H9 (cell line): ENCODE results near the gene RPL38. TPM values are rescaled to one million over a fixed set of nuclear protein-coding genes. Genes with fewer than 3 reads are reported as not detected.

ENCODE experiments used
- DNase-seq: peaks from one replicate; pipeline ENCODE4 v3.0.0-alpha.2; 2017
- H2AFZ ChIP-seq: one replicate; pipeline ENCODE4 v1.6.1; 2013; ENCODE audit warnings: mild to moderate bottlenecking, low read length, control low read depth, moderate library complexity
- H2AK5ac ChIP-seq: 2 replicates; pipeline ENCODE4 v1.6.1; 2013; ENCODE audit warnings: low read length, control low read depth, mixed read lengths; ENCODE audit not compliant: insufficient read length
- H2BK120ac ChIP-seq: one replicate; pipeline ENCODE4 v1.6.1; 2013; ENCODE audit warnings: low read depth, mild to moderate bottlenecking, low read length, control low read depth, inconsistent platforms; ENCODE audit not compliant: poor library complexity, severe bottlenecking
- H2BK12ac ChIP-seq: 2 replicates; pipeline ENCODE4 v1.6.1; 2013; ENCODE audit warnings: low read length, control low read depth, mixed read lengths, low read depth; ENCODE audit not compliant: insufficient read length
- H2BK15ac ChIP-seq: 2 replicates; pipeline ENCODE4 v1.6.1; 2013; ENCODE audit warnings: low read depth, low read length, control low read depth
- H2BK20ac ChIP-seq: one replicate; pipeline ENCODE4 v1.6.1; 2013; ENCODE audit warnings: low read depth, mild to moderate bottlenecking, low read length, control low read depth, inconsistent platforms; ENCODE audit not compliant: poor library complexity, severe bottlenecking
- H2BK5ac ChIP-seq: 2 replicates; pipeline ENCODE4 v1.6.1; 2013; ENCODE audit warnings: low read length, control low read depth, mixed read lengths; ENCODE audit not compliant: insufficient read length
- H3K14ac ChIP-seq: 2 replicates; pipeline ENCODE4 v1.6.1; 2013; ENCODE audit warnings: low read length, control low read depth; ENCODE audit not compliant: insufficient read depth
- H3K18ac ChIP-seq: 2 replicates; pipeline ENCODE4 v1.6.1; 2013; ENCODE audit warnings: low read depth, mild to moderate bottlenecking, mixed read lengths, low read length, control low read depth; ENCODE audit not compliant: insufficient read length
- H3K23ac ChIP-seq: 2 replicates; pipeline ENCODE4 v1.6.1; 2013; ENCODE audit warnings: low read length, control low read depth, mixed read lengths, low read depth; ENCODE audit not compliant: insufficient read length
- H3K23me2 ChIP-seq: 2 replicates; pipeline ENCODE4 v1.6.1; 2013; ENCODE audit warnings: low read depth, mild to moderate bottlenecking, mixed read lengths, low read length, control low read depth; ENCODE audit not compliant: insufficient read length, poor library complexity, severe bottlenecking
- H3K27ac ChIP-seq: 2 replicates; pipeline ENCODE4 v1.5.1; 2013; ENCODE audit warnings: low read length, control low read depth, mixed read lengths, low read depth; ENCODE audit not compliant: insufficient read length
- H3K27me3 ChIP-seq: 2 replicates; pipeline ENCODE4 v1.6.1; 2013; ENCODE audit warnings: low read length, control low read depth, inconsistent platforms; ENCODE audit not compliant: insufficient read depth
- H3K4ac ChIP-seq: 2 replicates; pipeline ENCODE4 v1.6.1; 2013; ENCODE audit warnings: low read depth, mild to moderate bottlenecking, control low read depth, inconsistent platforms, low read length, moderate library complexity
- H3K4me1 ChIP-seq: 2 replicates; pipeline ENCODE4 v1.6.1; 2013; ENCODE audit warnings: low read length, control low read depth, inconsistent platforms; ENCODE audit not compliant: insufficient read depth
- H3K4me2 ChIP-seq: 2 replicates; pipeline ENCODE4 v1.6.1; 2013; ENCODE audit warnings: low read length, control low read depth, mixed read lengths; ENCODE audit not compliant: insufficient read length, insufficient read depth
- H3K56ac ChIP-seq: 2 replicates; pipeline ENCODE4 v1.6.1; 2013; ENCODE audit warnings: low read depth, mild to moderate bottlenecking, mixed read lengths, low read length, control low read depth; ENCODE audit not compliant: insufficient read length
- H3K79me1 ChIP-seq: 2 replicates; pipeline ENCODE4 v1.6.1; 2013; ENCODE audit warnings: low read depth, mild to moderate bottlenecking, moderate library complexity, low read length, control low read depth, inconsistent platforms; ENCODE audit not compliant: insufficient read depth, poor library complexity, severe bottlenecking
- H3K79me2 ChIP-seq: 2 replicates; pipeline ENCODE4 v1.6.1; 2013; ENCODE audit warnings: low read length, control low read depth, inconsistent platforms; ENCODE audit not compliant: insufficient read depth
- H3K9ac ChIP-seq: 2 replicates; pipeline ENCODE4 v1.6.1; 2013; ENCODE audit warnings: low read length, control low read depth, mixed read lengths; ENCODE audit not compliant: insufficient read length; ENCODE audit errors: extremely low read depth
- H3K9me3 ChIP-seq: one replicate; pipeline ENCODE4 v1.6.1; 2013; ENCODE audit warnings: low read depth, low read length, inconsistent platforms; ENCODE audit not compliant: control insufficient read depth
- H3T11ph ChIP-seq: one replicate; pipeline ENCODE4 v1.6.1; 2013; ENCODE audit warnings: mild to moderate bottlenecking, low read length, control low read depth, inconsistent platforms
- H4K20me1 ChIP-seq: one replicate; pipeline ENCODE4 v1.6.1; 2013; ENCODE audit not compliant: control insufficient read depth, insufficient read length, insufficient read depth
- H4K5ac ChIP-seq: 2 replicates; pipeline ENCODE4 v1.6.1; 2013; ENCODE audit warnings: low read depth, mild to moderate bottlenecking, mixed read lengths, low read length, control low read depth; ENCODE audit not compliant: insufficient read length
- H4K8ac ChIP-seq: replicated peaks from 2 replicates; pipeline ENCODE4 v1.6.1; 2013; ENCODE audit warnings: low read length, control low read depth, mixed read lengths, low read depth; ENCODE audit not compliant: insufficient read length
- H4K91ac ChIP-seq: 2 replicates; pipeline ENCODE4 v1.6.1; 2013; ENCODE audit warnings: low read depth, mild to moderate bottlenecking, moderate library complexity, mixed read lengths, low read length, control low read depth; ENCODE audit not compliant: insufficient read length
- H3K27ac Mint-ChIP-seq, 3 experiments: 2 replicates in 2 of 3; 3 replicates in 1 of 3; pipeline ENCODE4 v1.8.0; 2020 to 2021; ENCODE audit warnings: mixed read lengths in 3 of 3, mild to moderate bottlenecking in 1 of 3, moderate library complexity in 1 of 3
- H3K27me3 Mint-ChIP-seq: 2 replicates; pipeline ENCODE4 v1.8.0; 2021; ENCODE audit warnings: low read depth, mild to moderate bottlenecking, moderate library complexity, mixed read lengths
- H3K36me3 Mint-ChIP-seq, 3 experiments: 2 replicates in 2 of 3; 3 replicates in 1 of 3; pipeline ENCODE4 v1.8.0; 2020 to 2021; ENCODE audit warnings: low read depth in 3 of 3, mixed read lengths in 3 of 3; ENCODE audit not compliant: insufficient read depth in 1 of 3
- H3K4me1 Mint-ChIP-seq, 2 experiments: 2 replicates each; pipeline ENCODE4 v1.8.0; 2020; ENCODE audit warnings: mixed read lengths in 2 of 2
- H3K4me3 Mint-ChIP-seq, 2 experiments: 2 replicates in 1 of 2; 3 replicates in 1 of 2; pipeline ENCODE4 v1.8.0; 2020 to 2021; ENCODE audit warnings: mild to moderate bottlenecking in 2 of 2, mixed read lengths in 2 of 2, moderate library complexity in 1 of 2
- H3K9me3 Mint-ChIP-seq, 2 experiments: 2 replicates in 1 of 2; 3 replicates in 1 of 2; pipeline ENCODE4 v1.8.0; 2020; ENCODE audit warnings: mild to moderate bottlenecking in 2 of 2, mixed read lengths in 2 of 2, moderate library complexity in 1 of 2
- WGBS: extraction: QIAGEN DNeasy Blood & Tissue Kit; methylation state at CpG from one replicate; pipeline ENCODE4 v1.1.7; 2013; ENCODE audit warnings: missing lambda C conversion rate, low lambda C conversion rate, mixed read lengths; ENCODE audit not compliant: insufficient read length; ENCODE audit errors: extremely low coverage; 5-methylcytosine and 5-hydroxymethylcytosine counted together
- long read RNA-seq: library from polyadenylated mRNA; unstranded; transcript quantifications from one replicate; pipeline ENCODE4 v2.0.0, GENCODE V29; 2020
- total RNA-seq: library from RNA; stranded (reverse); gene quantifications from 2 replicates; pipeline ENCODE4 v1.2.1, GENCODE V29; 2021
- TF ChIP-seq, protein P1 (sequence below): fragments of 200-600 bp; sonication (generic); conservative IDR thresholded peaks from 3 replicates; pipeline ENCODE4 v1.8.0; 2021; ENCODE audit warnings: antibody characterized with exemption, mild to moderate bottlenecking

The RPL38 gene
- total RNA-seq, result 1,354 and 1,358 TPM in 2 replicates
- long read RNA-seq, transcript RPL38-202 (5 exons, 431 nt), result minor isoform, 26 of 220 reads
- long read RNA-seq, transcript RPL38-201 (5 exons, 1,170 nt), result major isoform, 179 of 220 reads
- long read RNA-seq, partial matches to known transcripts, result 1 of 220 reads
- long read RNA-seq, other reads (novel, unspliced or antisense), result 10 of 220 reads

DNA sequence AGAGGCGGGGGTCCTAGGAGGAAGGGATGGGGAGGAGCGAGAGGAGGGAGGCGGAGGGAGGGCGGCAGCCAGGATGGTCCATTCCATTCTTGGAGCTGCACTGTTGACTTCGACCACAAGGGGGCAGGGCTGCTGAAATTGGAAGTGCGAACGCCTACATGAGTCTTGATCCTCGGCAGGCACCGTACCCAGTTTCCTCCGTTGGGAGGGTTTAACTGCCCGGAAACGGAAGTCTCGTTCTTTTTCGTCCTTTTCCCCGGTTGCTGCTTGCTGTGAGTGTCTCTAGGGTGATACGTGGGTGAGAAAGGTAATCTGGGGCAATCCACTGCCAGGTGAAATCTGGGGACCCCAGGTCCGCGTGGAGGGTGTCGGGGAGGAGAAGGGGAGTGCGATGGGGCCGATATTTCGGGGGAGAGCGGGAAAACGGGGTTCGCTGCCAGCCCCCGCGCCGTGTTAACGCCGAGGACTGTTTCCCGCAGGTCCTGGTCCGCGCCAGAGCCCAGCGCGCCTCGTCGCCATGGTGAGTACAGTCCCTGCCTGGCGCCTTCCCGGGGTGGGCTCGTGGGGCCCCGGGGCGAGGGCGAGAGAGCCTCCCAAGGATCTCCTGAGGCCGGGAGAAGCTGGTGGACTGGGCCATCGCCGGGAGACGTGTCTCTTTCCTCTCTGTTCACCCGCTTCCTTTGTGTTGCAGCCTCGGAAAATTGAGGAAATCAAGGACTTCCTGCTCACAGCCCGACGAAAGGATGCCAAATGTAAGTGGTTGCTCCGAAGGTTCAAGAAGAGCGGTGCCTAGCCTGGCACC is at the start of gene RPL38:
Gene RPL38 (plus strand): TSS at position 240 of the 802 bp plus-strand sequence. CDS start 278 bp downstream, at position 518.
- peak within 1 kb of the TSS; percentile 95 for H3K9ac ChIP-seq
- H3K9me3 ChIP-seq, result no peaks in the 10 kb centered on the region
- no peak within 1 kb of the TSS for H3K56ac ChIP-seq
- H3K18ac ChIP-seq, result peak within 1 kb of the TSS; percentile 83
- no peak within 1 kb of the TSS for H2BK20ac ChIP-seq
- peak within 1 kb of the TSS; percentile 99 to 100 for H3K4me3 Mint-ChIP-seq
- peak within 1 kb of the TSS; percentile 5 for H2BK5ac ChIP-seq
- peak within 1 kb of the TSS; percentile 16 for H4K91ac ChIP-seq
- H4K8ac ChIP-seq, result no peak within 1 kb of the TSS
- peaks cover 8% of the 10 kb centered on the region for H3K23me2 ChIP-seq
- H3K4me2 ChIP-seq, result peak within 1 kb of the TSS; percentile 82
- peaks cover 3% of the 10 kb centered on the region; the same call in 1 of the 2 replicates for H3K4me1 ChIP-seq
- no CpG with 5 or more reads among the region's 53 CpGs for WGBS
- peaks cover 5% of the 10 kb centered on the region for H3K79me1 ChIP-seq
- no peak within 1 kb of the TSS for H2BK12ac ChIP-seq
- H3K27me3 ChIP-seq, result no peaks in the 10 kb centered on the region; the same call in 1 of the 2 replicates
- H2AFZ ChIP-seq, result peak within 1 kb of the TSS; percentile 45
- peak within 1 kb of the TSS; percentile 99 to 100 (median 99) for H3K27ac Mint-ChIP-seq
- H3T11ph ChIP-seq, result no peak within 1 kb of the TSS
- H4K20me1 ChIP-seq, result peaks cover 2% of the 10 kb centered on the region
- no peak within 1 kb of the TSS for H2AK5ac ChIP-seq
- no peak within 1 kb of the TSS for H3K23ac ChIP-seq
- peak; percentile 98 for DNase-seq
- H3K27me3 Mint-ChIP-seq, result peaks cover 35% of the 10 kb centered on the region
- no peak within 1 kb of the TSS for H3K27ac ChIP-seq
- H3K9me3 Mint-ChIP-seq, result peaks cover 3% of the 10 kb centered on the region in 2 experiments; a peak in 3 of 5 replicates
- H3K4ac ChIP-seq, result peak within 1 kb of the TSS; percentile 28; the same call in 1 of the 2 replicates
- peaks cover 38 to 49% (median 48%) of the 10 kb centered on the region in 3 experiments for H3K36me3 Mint-ChIP-seq
- peak within 1 kb of the TSS; percentile 87 for H3K14ac ChIP-seq
- H3K79me2 ChIP-seq, result peaks cover 22% of the 10 kb centered on the region; the same call in 1 of the 2 replicates
- no peak within 1 kb of the TSS for H2BK15ac ChIP-seq
- no peak within 1 kb of the TSS for H4K5ac ChIP-seq
- H3K4me1 Mint-ChIP-seq, result peaks cover 25 to 43% of the 10 kb centered on the region in 2 experiments
- TF ChIP-seq, protein P1, sequence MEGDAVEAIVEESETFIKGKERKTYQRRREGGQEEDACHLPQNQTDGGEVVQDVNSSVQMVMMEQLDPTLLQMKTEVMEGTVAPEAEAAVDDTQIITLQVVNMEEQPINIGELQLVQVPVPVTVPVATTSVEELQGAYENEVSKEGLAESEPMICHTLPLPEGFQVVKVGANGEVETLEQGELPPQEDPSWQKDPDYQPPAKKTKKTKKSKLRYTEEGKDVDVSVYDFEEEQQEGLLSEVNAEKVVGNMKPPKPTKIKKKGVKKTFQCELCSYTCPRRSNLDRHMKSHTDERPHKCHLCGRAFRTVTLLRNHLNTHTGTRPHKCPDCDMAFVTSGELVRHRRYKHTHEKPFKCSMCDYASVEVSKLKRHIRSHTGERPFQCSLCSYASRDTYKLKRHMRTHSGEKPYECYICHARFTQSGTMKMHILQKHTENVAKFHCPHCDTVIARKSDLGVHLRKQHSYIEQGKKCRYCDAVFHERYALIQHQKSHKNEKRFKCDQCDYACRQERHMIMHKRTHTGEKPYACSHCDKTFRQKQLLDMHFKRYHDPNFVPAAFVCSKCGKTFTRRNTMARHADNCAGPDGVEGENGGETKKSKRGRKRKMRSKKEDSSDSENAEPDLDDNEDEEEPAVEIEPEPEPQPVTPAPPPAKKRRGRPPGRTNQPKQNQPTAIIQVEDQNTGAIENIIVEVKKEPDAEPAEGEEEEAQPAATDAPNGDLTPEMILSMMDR, result peak; percentile 95
- no peak within 1 kb of the TSS for H2BK120ac ChIP-seq
